Measurements from ENCODE around the gene DLG4. TPM values are rescaled to one million over a fixed set of nuclear protein-coding genes. Genes with fewer than 3 reads are reported as not detected.

Gene DLG4
- polyA plus RNA-seq, 1 experiment = 10.2 TPM

- H3K9me3 ChIP-seq (ENCODE audit: control insufficient read depth, insufficient read depth, low read length) = peaks cover 3% of the 10 kb centered on the region; the same call in 1 of the 2 replicates
- ChIA-PET POLR2A (no interaction called here), CTCF (interaction anchor here (1.2 kb wide), 1 partner anchor 17 kb away, joined by 4 read pairs; no protein-coding TSS in a partner anchor)
These were observed 17.7 kb upstream of the DLG4 start for GRCh38 chr17:7237266-7237760.

GRCh38 chr17:7236808-7237207, 17.2 kb upstream of the DLG4 start:
- no peak for DNase-seq (ENCODE audit: low read depth, low spot score)
- Histone ChIP-seq H3K27me3 (ENCODE audit: control insufficient read depth, insufficient read depth, low read length) (no peaks in the 10 kb centered on the region), H3K27ac (ENCODE audit: low read depth, low read length) (no peak overlapping the region), H3K9me3 (ENCODE audit: control insufficient read depth, insufficient read depth, low read length) (no peaks in the 10 kb centered on the region; the same call in 1 of the 2 replicates), H3K4me3 (ENCODE audit: low read depth, low read length) (peak overlapping the region; percentile 93; the same call in 1 of the 2 replicates)
- POLR2A ChIA-PET = interaction anchor here (5.7 kb wide), 1 partner anchor 16 kb away, joined by 42 read pairs; the partner anchor contains the start of genes ACADVL and DLG4
- no peak for TF ChIP-seq CTCF (IDR thresholded peaks at IDR 0.05; ENCODE audit: low read depth, low read length)
- CTCF ChIA-PET = interaction anchor here (1.2 kb wide), 1 partner anchor 16 kb away, joined by 4 read pairs; no protein-coding TSS in a partner anchor

More at GRCh38 chr17:7237266-7237760, 17.7 kb upstream of the DLG4 start:
- Histone ChIP-seq H3K27ac (ENCODE audit: low read depth, low read length) (peak overlapping the region; percentile 57), H3K27me3 (ENCODE audit: control insufficient read depth, insufficient read depth, low read length) (no peaks in the 10 kb centered on the region), H3K4me3 (ENCODE audit: low read depth, low read length) (peak overlapping the region; percentile 93)
- no peak for DNase-seq (ENCODE audit: low read depth, low spot score)
- TF ChIP-seq CTCF (IDR thresholded peaks at IDR 0.05; ENCODE audit: low read depth, low read length) = no peak

GRCh38 chr17:7235693-7236665, 16.3 kb upstream of the DLG4 start:
- peak overlapping the region; percentile 57 for H3K27ac ChIP-seq (ENCODE audit: low read depth, low read length)
- TF ChIP-seq CTCF (IDR thresholded peaks at IDR 0.05; ENCODE audit: low read depth, low read length) = no peak
- H3K27me3 ChIP-seq (ENCODE audit: control insufficient read depth, insufficient read depth, low read length) = no peaks in the 10 kb centered on the region
- ChIA-PET POLR2A (interaction anchor here (5.7 kb wide), 1 partner anchor 15 kb away, joined by 42 read pairs; the partner anchor contains the start of genes ACADVL and DLG4), CTCF (interaction anchor here (1.2 kb wide), 1 partner anchor 16 kb away, joined by 4 read pairs; no protein-coding TSS in a partner anchor)
- no peak for DNase-seq (ENCODE audit: low read depth, low spot score)
- no peak overlapping the region for H3K4me3 ChIP-seq (ENCODE audit: low read depth, low read length)
- H3K9me3 ChIP-seq (ENCODE audit: control insufficient read depth, insufficient read depth, low read length) = no peaks in the 10 kb centered on the region; the same call in 1 of the 2 replicates

- peak within 1 kb of the TSS; percentile 88 for H3K4me3 ChIP-seq (ENCODE audit: low read depth, low read length)
- CTCF ChIA-PET = no interaction called here
- H3K9me3 ChIP-seq (ENCODE audit: control insufficient read depth, insufficient read depth, low read length) = no peaks in the 10 kb centered on the region; the same call in 1 of the 2 replicates
- H3K27me3 ChIP-seq (ENCODE audit: control insufficient read depth, insufficient read depth, low read length) = no peaks in the 10 kb centered on the region
- peak; percentile 87 for DNase-seq (ENCODE audit: low read depth, low spot score)
- TF ChIP-seq CTCF (IDR thresholded peaks at IDR 0.05; ENCODE audit: low read depth, low read length) = no peak
- POLR2A ChIA-PET = interaction anchor here (0.6 to 5.7 kb wide), 9 partner anchors 8 to 451 kb away, joined by 3 to 42 read pairs (median 3); partner anchors contain the start of genes ACADVL, CTDNEP1, DLG4 and TMEM256
- H3K27ac ChIP-seq (ENCODE audit: low read depth, low read length) = peak within 1 kb of the TSS; percentile 73
These were observed 14.7 kb upstream of the DLG4 start, which contains the start of gene DVL2 for GRCh38 chr17:7234083-7234951. Gene DVL2 (minus strand): TSS chr17:7234517. CDS start chr17:7234262, 255 bp downstream.
